BJ (cell line): ENCODE data around the gene ZAP70. TPM values are rescaled to one million over a fixed set of nuclear protein-coding genes. Genes with fewer than 3 reads are reported as not detected.

Experiments used
- CTCF ChIA-PET: fragments of 350-600 bp; formaldehyde crosslinking; extraction: SDS; loops from one replicate; lab custom pipeline; 2021; ENCODE audit warnings: antibody characterized with exemption, inconsistent platforms; lab: Yijun Ruan, JAX
- POLR2A ChIA-PET: fragments of 300-600 bp; sonication (Branson Sonifier 250); formaldehyde crosslinking; extraction: SDS; loops from one replicate; lab custom pipeline; 2021; ENCODE audit warnings: antibody characterized with exemption; lab: Charles Lee
- DNase-seq: peaks from one replicate; pipeline ENCODE4 v3.0.0-alpha.2; 2011; ENCODE audit warnings: low read depth
- H3K27me3 ChIP-seq: 2 replicates; pipeline ENCODE4 v1.6.0; 2011; ENCODE audit warnings: low read length; ENCODE audit not compliant: control insufficient read depth, insufficient read depth
- H3K36me3 ChIP-seq: 2 replicates; pipeline ENCODE4 v1.5.1; 2011; ENCODE audit warnings: low read length; ENCODE audit not compliant: control insufficient read depth, insufficient read depth
- H3K4me3 ChIP-seq: 2 replicates; pipeline ENCODE4 v1.5.1; 2011; ENCODE audit warnings: low read depth, mild to moderate bottlenecking, control low read depth, low read length
- CTCF ChIP-seq: IDR thresholded peaks from 2 replicates; pipeline ENCODE4 v1.5.1; 2011; ENCODE audit warnings: low read depth, mild to moderate bottlenecking, control low read depth, inconsistent platforms, low read length, moderate library complexity; ENCODE audit not compliant: insufficient read depth
- polyA plus RNA-seq: library from polyadenylated mRNA; depleted of rRNA; stranded (reverse); fragments of >200 nt; gene quantifications from 2 replicates; pipeline ENCODE4 v1.2.3, GENCODE V29; 2011

ZAP70 gene
- polyA plus RNA-seq, 1 experiment, result 0.16 TPM

DNA sequence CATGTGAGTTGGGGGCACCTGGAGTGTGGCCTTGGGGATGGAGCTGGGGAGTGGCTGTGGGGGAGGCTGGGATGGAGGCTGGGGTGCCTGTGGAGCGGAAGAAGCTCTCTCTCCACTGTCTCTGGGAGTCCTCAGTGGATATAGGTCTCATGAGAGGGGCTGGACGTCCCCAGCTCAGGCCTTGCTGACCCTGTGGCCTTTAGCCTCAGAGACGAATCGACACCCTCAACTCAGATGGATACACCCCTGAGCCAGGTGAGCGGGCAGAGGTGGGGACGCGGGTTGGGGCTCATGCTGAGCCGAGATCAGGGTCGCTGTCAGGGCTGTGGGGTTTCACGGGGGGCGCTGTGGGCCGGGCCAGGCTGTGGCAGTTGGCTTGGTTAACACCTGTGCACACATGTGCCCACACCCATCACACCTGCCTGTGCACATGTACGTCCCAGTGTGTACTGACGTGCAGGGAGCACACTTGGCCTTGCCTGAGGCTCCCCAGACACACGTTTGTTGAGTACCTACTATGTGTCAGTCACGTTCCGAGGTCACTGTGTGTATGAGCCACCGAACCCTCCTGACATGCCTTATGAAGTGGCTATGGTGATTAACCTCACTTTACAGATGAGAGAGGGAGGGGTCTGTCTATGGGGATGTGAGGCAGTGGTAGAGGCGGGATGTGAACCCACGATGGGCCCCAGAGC lies 20.1 kb downstream of the ZAP70 start:
- Histone ChIP-seq H3K27me3 (no peaks in the 10 kb centered on the region), H3K4me3 (no peak overlapping the region), H3K36me3 (no peaks in the 10 kb centered on the region)
- TF ChIP-seq CTCF, result no peak
- POLR2A ChIA-PET, result no interaction called here
- DNase-seq, result no peak
- CTCF ChIA-PET, result interaction anchor here (1.7 kb wide), 1 partner anchor 33 kb away, joined by 4 read pairs; no protein-coding TSS in a partner anchor

DNA sequence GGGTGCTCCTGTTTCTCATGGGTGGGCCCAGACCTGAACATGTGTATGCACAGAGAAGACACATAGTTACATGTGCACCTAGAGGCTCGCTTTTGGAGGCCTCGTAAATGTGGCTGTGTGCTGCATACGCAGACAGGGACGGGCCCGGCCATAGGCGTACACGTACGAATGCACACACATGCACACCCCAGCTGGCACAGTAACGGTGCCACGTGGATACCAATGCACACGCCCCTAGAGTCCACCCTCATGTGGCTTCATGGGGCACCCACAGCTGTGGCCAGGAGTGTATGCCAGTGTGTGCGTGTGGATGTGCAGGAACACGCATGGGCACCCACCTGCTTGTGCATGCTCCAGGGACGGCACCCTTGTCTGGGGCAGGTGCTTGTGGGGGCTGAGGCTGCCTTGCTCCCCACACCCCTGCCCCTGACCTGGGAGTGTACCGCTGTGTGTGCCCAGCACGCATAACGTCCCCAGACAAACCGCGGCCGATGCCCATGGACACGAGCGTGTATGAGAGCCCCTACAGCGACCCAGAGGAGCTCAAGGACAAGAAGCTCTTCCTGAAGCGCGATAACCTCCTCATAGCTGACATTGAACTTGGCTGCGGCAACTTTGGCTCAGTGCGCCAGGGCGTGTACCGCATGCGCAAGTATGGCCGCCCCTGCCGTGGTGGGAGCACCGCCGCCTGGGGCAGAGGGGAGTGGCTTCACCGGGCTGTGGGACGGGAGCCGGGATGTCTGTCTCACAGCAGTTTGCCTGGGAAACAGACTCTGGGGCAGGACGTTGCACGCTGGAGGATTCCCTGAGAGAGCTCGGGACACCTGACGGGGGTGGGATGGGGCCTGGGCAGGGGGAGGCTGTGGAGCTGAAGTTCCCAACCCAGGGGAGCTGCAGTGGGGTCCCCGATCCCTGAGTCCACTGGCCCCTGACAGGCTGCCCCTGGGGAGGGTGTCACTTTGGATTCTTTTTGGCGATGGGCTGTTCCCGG lies 21.0 kb downstream of the ZAP70 start:
- DNase-seq, result no peak
- POLR2A ChIA-PET, result no interaction called here
- H3K27me3 ChIP-seq, result no peaks in the 10 kb centered on the region
- no peak for TF ChIP-seq CTCF
- H3K4me3 ChIP-seq, result no peak overlapping the region
- CTCF ChIA-PET, result interaction anchor here (1.7 kb wide), 1 partner anchor 34 kb away, joined by 4 read pairs; no protein-coding TSS in a partner anchor
- H3K36me3 ChIP-seq, result no peaks in the 10 kb centered on the region

DNA sequence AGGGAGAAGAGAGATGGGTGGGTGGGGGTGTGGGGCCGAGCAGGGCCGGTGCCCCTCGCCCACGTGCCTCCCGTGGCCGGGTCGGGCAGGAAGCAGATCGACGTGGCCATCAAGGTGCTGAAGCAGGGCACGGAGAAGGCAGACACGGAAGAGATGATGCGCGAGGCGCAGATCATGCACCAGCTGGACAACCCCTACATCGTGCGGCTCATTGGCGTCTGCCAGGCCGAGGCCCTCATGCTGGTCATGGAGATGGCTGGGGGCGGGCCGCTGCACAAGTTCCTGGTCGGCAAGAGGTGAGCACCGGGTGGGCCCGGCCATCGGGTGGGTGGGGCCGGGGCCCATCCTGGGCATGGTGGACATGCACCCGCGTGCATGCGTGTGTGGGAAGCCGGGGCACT lies 21.8 kb downstream of the ZAP70 start:
- POLR2A ChIA-PET, result no interaction called here

DNA sequence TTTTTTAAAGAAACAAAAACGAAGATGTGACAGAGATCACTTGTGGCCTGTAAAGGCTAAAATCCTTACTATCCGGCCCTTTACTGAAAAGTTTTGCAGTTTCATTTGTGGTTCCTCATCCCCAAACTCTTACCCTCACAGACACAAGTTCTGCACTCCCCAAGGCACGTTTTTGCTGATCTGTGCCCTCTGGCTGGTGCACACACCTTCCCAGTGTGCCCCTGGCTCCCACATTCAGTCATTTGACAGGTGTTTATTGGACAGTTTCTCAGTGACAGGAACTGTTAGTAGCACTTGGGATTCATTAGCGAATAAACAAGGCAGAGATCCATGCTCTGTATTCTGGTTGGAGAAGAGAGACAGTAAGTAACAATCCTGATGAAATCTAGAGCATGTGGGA lies 22.8 kb downstream of the ZAP70 start:
- DNase-seq, result no peak
- Histone ChIP-seq H3K4me3 (no peak overlapping the region), H3K27me3 (no peaks in the 10 kb centered on the region), H3K36me3 (no peaks in the 10 kb centered on the region)
- ChIA-PET CTCF (interaction anchor here (1.1 kb wide), 1 partner anchor 27 kb away, joined by 4 read pairs; no protein-coding TSS in a partner anchor), POLR2A (no interaction called here)
- TF ChIP-seq CTCF, result no peak

More for the DNA sequence above, 21.8 kb downstream of the ZAP70 start:
- no peak for DNase-seq
- CTCF ChIA-PET, result no interaction called here
- Histone ChIP-seq H3K4me3 (no peak overlapping the region), H3K27me3 (no peaks in the 10 kb centered on the region), H3K36me3 (no peaks in the 10 kb centered on the region)
- TF ChIP-seq CTCF, result no peak

- Histone ChIP-seq H3K36me3 (no peaks in the 10 kb centered on the region), H3K27me3 (no peaks in the 10 kb centered on the region), H3K4me3 (no peak overlapping the region)
- TF ChIP-seq CTCF, result no peak
- POLR2A ChIA-PET, result no interaction called here
- no peak for DNase-seq
- CTCF ChIA-PET, result interaction anchor here (0.7 to 1.1 kb wide), 2 partner anchors 28 to 29 kb away, joined by 3 to 4 read pairs; no protein-coding TSS in a partner anchor
Measured at GRCh38 chr2:97736608-97737330, 23.4 kb downstream of the ZAP70 start.
